ENCODE data around the gene MMP11. TPM values are rescaled to one million over a fixed set of nuclear protein-coding genes. Genes with fewer than 3 reads are reported as not detected.
A peak's percentile ranks its signal among the peaks of the same experiment; 100 is the strongest.

MMP11 gene
- total RNA-seq, 3 donors from 2014 or later, result 2.0 to 6.3 (median 4.0) TPM

DNA sequence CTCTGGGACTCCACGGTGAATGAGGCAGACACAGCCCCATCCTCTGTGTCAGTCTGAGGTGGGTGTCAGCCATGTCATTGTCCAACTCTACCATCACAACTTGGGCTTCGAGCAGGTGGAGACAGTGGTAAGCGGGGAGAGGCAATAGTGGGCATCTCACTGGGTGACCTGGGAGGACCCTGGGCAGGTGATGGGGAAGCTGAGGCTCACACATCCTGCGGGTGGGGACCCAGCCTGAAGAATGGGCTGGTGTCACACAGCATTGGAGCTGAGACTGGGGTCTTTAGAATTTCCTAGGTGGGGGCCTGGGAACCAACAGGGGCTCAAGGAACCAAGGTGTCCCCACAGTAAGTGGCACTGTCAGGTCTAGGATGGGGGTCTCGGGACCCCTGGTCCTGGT lies 7.1 kb downstream of the MMP11 start:
- intact Hi-C loops (cut with DNase I, micrococcal nuclease), result no loop called here
- DNase-seq (no peak), ATAC-seq (no peak)
- Histone ChIP-seq H3K9me3 (no peaks in the 10 kb centered on the region), H3K36me3 (ENCODE audit: low read depth) (no peaks in the 10 kb centered on the region), H3K4me1 (ENCODE audit: low read depth) (peaks cover 15% of the 10 kb centered on the region), H3K4me3 (no peak overlapping the region)
- TF ChIP-seq CTCF (IDR thresholded peaks at IDR 0.05), result no peak

DNA sequence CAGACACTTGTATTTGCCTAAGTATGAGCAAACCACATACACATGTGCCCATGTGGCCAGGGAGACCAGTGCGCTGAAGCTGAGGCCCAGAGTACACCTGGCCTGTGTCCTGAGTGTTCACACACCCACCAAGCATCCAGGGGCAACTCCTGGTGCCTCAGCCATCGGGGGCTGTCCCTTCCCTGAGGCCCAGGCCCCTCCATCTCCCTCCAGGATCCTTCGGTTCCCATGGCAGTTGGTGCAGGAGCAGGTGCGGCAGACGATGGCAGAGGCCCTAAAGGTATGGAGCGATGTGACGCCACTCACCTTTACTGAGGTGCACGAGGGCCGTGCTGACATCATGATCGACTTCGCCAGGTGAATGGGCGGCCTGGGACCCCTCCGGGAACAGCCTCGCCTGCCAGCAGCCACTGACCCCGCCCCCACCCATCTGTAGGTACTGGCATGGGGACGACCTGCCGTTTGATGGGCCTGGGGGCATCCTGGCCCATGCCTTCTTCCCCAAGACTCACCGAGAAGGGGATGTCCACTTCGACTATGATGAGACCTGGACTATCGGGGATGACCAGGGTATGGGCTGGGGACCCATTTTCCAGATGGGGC lies 7.6 kb downstream of the MMP11 start:
- no peak overlapping the region for H3K4me3 ChIP-seq
- intact Hi-C loops (cut with DNase I, micrococcal nuclease), result no loop called here
- H3K36me3 ChIP-seq (ENCODE audit: low read depth), result no peaks in the 10 kb centered on the region
- H3K9me3 ChIP-seq, result no peaks in the 10 kb centered on the region
- no peak for DNase-seq
- no peak for TF ChIP-seq CTCF (IDR thresholded peaks at IDR 0.05)
- no peak for ATAC-seq
- peaks cover 16% of the 10 kb centered on the region for H3K4me1 ChIP-seq (ENCODE audit: low read depth)

- no peak for DNase-seq
- H3K4me1 ChIP-seq (ENCODE audit: low read depth), result peaks cover 16% of the 10 kb centered on the region
- intact Hi-C loops (cut with DNase I, micrococcal nuclease), result no loop called here
- no peak for TF ChIP-seq CTCF (IDR thresholded peaks at IDR 0.05)
- no peak for ATAC-seq
- H3K36me3 ChIP-seq (ENCODE audit: low read depth), result no peaks in the 10 kb centered on the region
- no peaks in the 10 kb centered on the region for H3K9me3 ChIP-seq
- no peak overlapping the region for H3K4me3 ChIP-seq
Observed at GRCh38 chr22:23781065-23781464, 8.4 kb downstream of the MMP11 start.

DNA sequence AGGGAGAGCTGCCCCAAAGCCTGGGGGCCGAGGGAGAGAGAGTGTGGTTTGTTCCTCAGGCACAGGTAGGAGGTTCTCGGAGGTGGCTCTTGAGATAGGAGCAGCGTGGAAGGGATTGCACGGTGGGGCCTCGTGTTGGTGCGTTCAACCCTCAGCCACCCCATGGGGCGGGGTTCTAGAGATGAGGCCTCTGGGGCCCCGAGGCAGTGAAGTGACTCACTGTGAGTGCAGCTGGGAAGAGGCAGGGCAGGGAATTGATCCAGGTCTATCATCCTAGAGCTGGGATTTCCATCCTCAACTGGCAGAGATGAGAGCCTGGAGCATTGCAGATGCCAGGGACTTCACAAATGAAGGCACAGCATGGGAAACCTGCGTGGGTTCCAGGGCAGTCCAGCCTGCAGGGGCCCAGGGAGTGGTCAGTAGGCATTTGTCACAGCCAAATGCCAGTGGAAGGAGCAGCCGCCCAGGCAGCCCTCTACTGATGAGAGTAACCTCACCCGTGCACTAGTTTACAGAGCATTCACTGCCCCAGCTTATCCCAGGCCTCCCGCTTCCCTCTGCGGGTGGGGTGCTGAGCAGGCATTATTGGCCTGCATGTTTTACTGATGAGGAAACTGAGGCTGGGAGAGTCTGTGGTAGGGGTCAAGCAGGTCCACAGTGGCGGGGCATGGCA lies 9.0 kb downstream of the MMP11 start:
- Histone ChIP-seq H3K4me1 (ENCODE audit: low read depth) (peaks cover 21% of the 10 kb centered on the region), H3K4me3 (no peak overlapping the region), H3K9me3 (no peaks in the 10 kb centered on the region), H3K36me3 (ENCODE audit: low read depth) (no peaks in the 10 kb centered on the region)
- intact Hi-C loops (cut with DNase I, micrococcal nuclease), result no loop called here
- DNase-seq (no peak), ATAC-seq (no peak)
- no peak for TF ChIP-seq CTCF (IDR thresholded peaks at IDR 0.05)

GRCh38 chr22:23782252-23782651 lies 9.6 kb downstream of the MMP11 start:
- Histone ChIP-seq H3K4me3 (no peak overlapping the region), H3K9me3 (no peaks in the 10 kb centered on the region), H3K36me3 (ENCODE audit: low read depth) (no peaks in the 10 kb centered on the region), H3K4me1 (ENCODE audit: low read depth) (peaks cover 21% of the 10 kb centered on the region)
- ATAC-seq (no peak), DNase-seq (peak in 1 of 3 donors; percentile 42)
- no peak for TF ChIP-seq CTCF (IDR thresholded peaks at IDR 0.05)
- intact Hi-C loops (cut with DNase I, micrococcal nuclease), result no loop called here
